LNCAP (cell line): ENCODE measurements around the gene DOCK2.

Source experiments
- TF ChIP-seq, protein P1 (sequence below): fragments of 450-650 bp; IDR thresholded peaks from 2 replicates; pipeline ENCODE4 v1.5.1; 2017; ENCODE audit warnings: mild to moderate bottlenecking

DOCK2 gene

DNA sequence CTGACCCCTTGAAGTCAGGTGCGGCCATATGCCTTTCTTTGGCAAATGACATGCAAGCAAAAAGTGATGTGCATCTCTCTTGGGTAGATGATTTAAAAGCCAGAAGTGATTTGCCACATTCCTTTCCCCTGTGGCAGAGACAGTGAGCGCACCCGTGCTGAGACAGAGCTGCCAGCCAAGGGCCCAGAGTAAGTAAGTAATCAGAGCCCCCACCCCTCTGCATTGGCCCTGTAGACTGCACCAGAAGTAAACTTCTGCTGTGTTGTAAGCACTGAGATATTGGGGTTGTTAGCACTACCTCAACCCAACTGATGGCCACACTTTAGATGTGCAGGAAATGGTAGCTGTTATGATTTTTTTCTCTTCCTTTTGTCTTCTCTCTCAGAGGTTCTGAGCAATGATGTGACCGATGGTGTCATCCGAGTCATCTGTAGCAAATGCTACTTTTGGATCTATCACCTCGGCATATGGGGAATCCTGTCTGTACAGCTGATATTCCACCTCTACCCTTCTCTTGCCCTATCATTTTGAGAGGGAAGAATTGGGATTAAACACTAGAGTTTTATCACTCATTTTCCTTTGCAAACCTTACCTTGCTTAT lies 58.0 kb downstream of the DOCK2 start:
- TF ChIP-seq, protein P1, sequence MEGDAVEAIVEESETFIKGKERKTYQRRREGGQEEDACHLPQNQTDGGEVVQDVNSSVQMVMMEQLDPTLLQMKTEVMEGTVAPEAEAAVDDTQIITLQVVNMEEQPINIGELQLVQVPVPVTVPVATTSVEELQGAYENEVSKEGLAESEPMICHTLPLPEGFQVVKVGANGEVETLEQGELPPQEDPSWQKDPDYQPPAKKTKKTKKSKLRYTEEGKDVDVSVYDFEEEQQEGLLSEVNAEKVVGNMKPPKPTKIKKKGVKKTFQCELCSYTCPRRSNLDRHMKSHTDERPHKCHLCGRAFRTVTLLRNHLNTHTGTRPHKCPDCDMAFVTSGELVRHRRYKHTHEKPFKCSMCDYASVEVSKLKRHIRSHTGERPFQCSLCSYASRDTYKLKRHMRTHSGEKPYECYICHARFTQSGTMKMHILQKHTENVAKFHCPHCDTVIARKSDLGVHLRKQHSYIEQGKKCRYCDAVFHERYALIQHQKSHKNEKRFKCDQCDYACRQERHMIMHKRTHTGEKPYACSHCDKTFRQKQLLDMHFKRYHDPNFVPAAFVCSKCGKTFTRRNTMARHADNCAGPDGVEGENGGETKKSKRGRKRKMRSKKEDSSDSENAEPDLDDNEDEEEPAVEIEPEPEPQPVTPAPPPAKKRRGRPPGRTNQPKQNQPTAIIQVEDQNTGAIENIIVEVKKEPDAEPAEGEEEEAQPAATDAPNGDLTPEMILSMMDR = no peak

GRCh38 chr5:169695919-169696490 lies 58.9 kb downstream of the DOCK2 start:
- TF ChIP-seq, protein P1 = no peak

- TF ChIP-seq, protein P1 = no peak
These were observed 59.8 kb downstream of the DOCK2 start for GRCh38 chr5:169696621-169697510.

DNA sequence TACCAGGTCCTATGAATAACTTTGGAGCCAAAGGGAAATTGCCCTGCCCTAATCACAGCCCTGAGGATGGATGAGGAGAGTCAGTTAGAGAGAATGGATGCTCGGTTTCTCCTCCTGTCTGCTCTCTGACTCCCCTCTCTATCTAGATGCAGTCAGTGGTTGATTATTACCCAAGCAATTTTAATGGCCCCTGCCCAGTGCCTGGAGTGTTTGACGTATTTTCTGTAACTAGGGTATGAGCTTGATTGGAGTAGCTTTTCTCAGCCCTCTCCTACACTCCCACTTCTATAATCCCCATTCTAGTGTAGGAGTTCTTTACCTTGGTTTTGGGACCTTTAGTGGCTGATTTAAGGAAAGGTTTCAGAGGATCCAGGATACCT lies 60.4 kb downstream of the DOCK2 start:
- TF ChIP-seq, protein P1 = no peak

GRCh38 chr5:169697976-169698375 lies 60.9 kb downstream of the DOCK2 start:
- TF ChIP-seq, protein P1 = no peak

DNA sequence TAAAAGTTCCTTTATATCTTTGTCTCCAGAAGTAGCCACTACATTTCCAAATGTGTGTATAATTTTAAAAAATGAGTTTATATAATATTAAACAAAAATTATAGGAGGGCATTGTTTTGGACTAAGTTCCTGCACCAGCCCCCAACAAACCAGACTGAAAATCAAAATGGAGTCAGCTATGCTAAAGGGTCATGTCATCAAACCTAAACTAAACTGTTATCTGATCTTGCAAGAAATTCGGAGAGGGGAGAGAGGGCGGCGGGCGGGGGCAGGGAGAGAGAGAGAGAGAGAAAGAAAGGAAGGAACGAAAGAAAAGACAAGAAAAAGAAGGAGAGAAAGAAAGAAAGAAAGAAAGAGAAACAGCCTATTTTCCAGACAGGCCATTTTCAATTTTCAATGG lies 63.5 kb downstream of the DOCK2 start:
- TF ChIP-seq, protein P1 = no peak

DNA sequence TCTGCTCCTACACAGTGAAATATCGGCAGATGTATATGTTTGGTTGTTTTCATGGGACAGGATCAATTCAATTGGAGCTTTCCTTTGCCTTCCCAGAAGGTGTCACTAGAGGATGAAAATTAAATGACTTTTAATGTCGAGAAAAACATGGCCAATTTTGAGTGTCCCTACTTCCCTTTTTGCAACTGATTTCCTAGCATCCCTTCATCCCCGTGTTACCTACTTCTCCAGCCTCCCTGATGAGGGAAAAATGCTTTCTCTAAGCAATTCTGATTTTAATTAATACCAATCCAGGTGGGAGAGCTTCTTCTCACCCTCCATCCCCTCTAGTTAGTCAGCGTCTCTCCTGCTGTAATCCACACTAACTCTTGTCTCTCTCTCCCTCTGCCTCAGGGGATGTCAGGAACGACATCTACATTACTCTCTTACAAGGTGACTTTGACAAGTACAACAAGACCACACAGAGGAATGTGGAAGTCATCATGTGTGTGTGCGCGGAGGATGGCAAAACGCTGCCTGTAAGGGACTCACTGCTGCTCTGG lies 64.9 kb downstream of the DOCK2 start:
- TF ChIP-seq, protein P1 = peak; percentile 46
